GM23338 (cell line): Measurements from ENCODE around the gene MUL1. TPM values are rescaled to one million over a fixed set of nuclear protein-coding genes. Genes with fewer than 3 reads are reported as not detected.
A peak's percentile ranks its signal among the peaks of the same experiment; 100 is the strongest.

Experiments
- ATAC-seq: fragments of 200-7000 bp; cut with Tn5 transposase; 3 replicates; pipeline ENCODE4 v1.9.1; 2020
- DNase-seq: peaks from one replicate; pipeline ENCODE4 v3.0.0-alpha.2; 2015; ENCODE audit warnings: low spot score
- H2AFZ ChIP-seq: fragments of 200-600 bp; sonication (generic); 2 replicates; pipeline ENCODE4 v1.8.0; 2016; ENCODE audit warnings: antibody characterized with exemption, mild to moderate bottlenecking, moderate library complexity
- H3F3A ChIP-seq: fragments of 200-600 bp; sonication (generic); replicated peaks from 2 replicates; pipeline ENCODE4 v1.8.0; 2017; ENCODE audit warnings: antibody characterized with exemption, mixed run types, low read depth
- H3K27ac ChIP-seq: fragments of 200-600 bp; sonication (generic); 2 replicates; pipeline ENCODE4 v1.6.1; 2016; ENCODE audit warnings: low read depth
- H3K27me3 ChIP-seq: fragments of 200-600 bp; sonication (generic); 2 replicates; pipeline ENCODE4 v1.8.0; 2016; ENCODE audit warnings: mild to moderate bottlenecking, mixed run types, moderate library complexity; ENCODE audit not compliant: insufficient read depth
- H3K36me3 ChIP-seq: fragments of 200-600 bp; sonication (generic); 2 replicates; pipeline ENCODE4 v1.8.0; 2016; ENCODE audit warnings: mild to moderate bottlenecking; ENCODE audit not compliant: insufficient read depth
- H3K4me1 ChIP-seq: fragments of 200-600 bp; sonication (generic); 2 replicates; pipeline ENCODE4 v1.8.0; 2016; ENCODE audit warnings: mild to moderate bottlenecking, moderate library complexity; ENCODE audit not compliant: insufficient read depth
- H3K4me2 ChIP-seq: fragments of 200-600 bp; sonication (generic); 2 replicates; pipeline ENCODE4 v1.7.1; 2017; ENCODE audit warnings: mixed run types
- H3K4me3 ChIP-seq: fragments of 200-600 bp; sonication (generic); 2 replicates; pipeline ENCODE4 v1.6.1; 2016; ENCODE audit warnings: mixed run types
- H3K79me2 ChIP-seq: fragments of 200-600 bp; sonication (generic); replicated peaks from 2 replicates; pipeline ENCODE4 v1.8.0; 2017; ENCODE audit warnings: mild to moderate bottlenecking; ENCODE audit not compliant: insufficient read depth
- H3K9me2 ChIP-seq: fragments of 200-600 bp; sonication (generic); 2 replicates; pipeline ENCODE4 v1.8.0; 2017; ENCODE audit not compliant: insufficient read depth
- H4K20me1 ChIP-seq: fragments of 200-600 bp; sonication (generic); replicated peaks from 2 replicates; pipeline ENCODE4 v1.8.0; 2017; ENCODE audit warnings: mild to moderate bottlenecking; ENCODE audit not compliant: insufficient read depth
- H3K27ac Mint-ChIP-seq: 2 replicates; pipeline ENCODE4 v1.8.0; 2020; ENCODE audit warnings: inconsistent platforms, mild to moderate bottlenecking, moderate library complexity, mixed read lengths
- H3K27me3 Mint-ChIP-seq: 3 replicates; pipeline ENCODE4 v1.8.0; 2022; ENCODE audit warnings: low read depth, mild to moderate bottlenecking, moderate library complexity, mixed read lengths, inconsistent platforms; ENCODE audit not compliant: insufficient read depth, poor library complexity
- H3K36me3 Mint-ChIP-seq: 3 replicates; pipeline ENCODE4 v1.8.0; 2021; ENCODE audit warnings: low read depth, mild to moderate bottlenecking, inconsistent platforms, moderate library complexity, mixed read lengths
- H3K4me1 Mint-ChIP-seq: 3 replicates; pipeline ENCODE4 v1.8.0; 2020; ENCODE audit warnings: mild to moderate bottlenecking, inconsistent platforms, mixed read lengths
- H3K4me3 Mint-ChIP-seq: 3 replicates; pipeline ENCODE4 v1.8.0; 2021; ENCODE audit warnings: moderate library complexity, mild to moderate bottlenecking, inconsistent platforms, mixed read lengths
- H3K9me3 Mint-ChIP-seq: 3 replicates; pipeline ENCODE4 v1.8.0; 2020; ENCODE audit warnings: moderate library complexity, mild to moderate bottlenecking, inconsistent platforms, mixed read lengths
- CREB1 ChIP-seq: fragments of 250-450 bp; sonication (Bioruptor Pico); IDR thresholded peaks from 2 replicates; pipeline ENCODE4 v1.5.0; 2020; ENCODE audit warnings: low read depth, mild to moderate bottlenecking, moderate library complexity
- EZH2 ChIP-seq: fragments of 200-600 bp; sonication (generic); IDR thresholded peaks from one replicate; pipeline ENCODE4 v1.8.0; 2017; ENCODE audit warnings: antibody characterized with exemption, mild to moderate bottlenecking, low read depth; ENCODE audit not compliant: unreplicated experiment
- EZH2phosphoT487 ChIP-seq: fragments of 200-600 bp; sonication (generic); IDR thresholded peaks from one replicate; pipeline ENCODE4 v1.8.1; 2018; ENCODE audit warnings: antibody characterized with exemption; ENCODE audit not compliant: unreplicated experiment
- JUNB ChIP-seq: IDR thresholded peaks from one replicate; pipeline ENCODE4 v1.6.1; 2016; ENCODE audit warnings: antibody characterized with exemption; ENCODE audit not compliant: unreplicated experiment
- NANOG ChIP-seq: IDR thresholded peaks from 2 replicates; pipeline ENCODE4 v1.6.1; 2016; ENCODE audit warnings: antibody characterized with exemption, borderline replicate concordance
- POLR2AphosphoS5 ChIP-seq: IDR thresholded peaks from 2 replicates; pipeline ENCODE4 v1.6.1; 2016; ENCODE audit warnings: antibody characterized with exemption, low read depth
- STAT1 ChIP-seq: IDR thresholded peaks from one replicate; pipeline ENCODE4 v1.6.1; 2016; ENCODE audit warnings: antibody characterized with exemption; ENCODE audit not compliant: unreplicated experiment
- ZNF114 ChIP-seq: fragments of 250-450 bp; sonication (Bioruptor Pico); IDR thresholded peaks from 2 replicates; pipeline ENCODE4 v1.5.0; 2020; ENCODE audit warnings: mild to moderate bottlenecking, moderate library complexity
- ZNF331 ChIP-seq: fragments of 250-450 bp; sonication (Bioruptor Pico); IDR thresholded peaks from 2 replicates; pipeline ENCODE4 v1.5.0; 2020; ENCODE audit warnings: low read depth, mild to moderate bottlenecking, moderate library complexity
- polyA plus RNA-seq: library from polyadenylated mRNA; unstranded; fragments of >200 nt; fragmentation: Nextera tagmentation; extraction: Ambion mirVana; gene quantifications from 2 replicates; pipeline ENCODE4 v1.2.1, GENCODE V29; 2016
- total RNA-seq: library from RNA; depleted of rRNA; stranded (reverse); fragments of >200 nt; shearing (Covaris generic); gene quantifications from 2 replicates; pipeline ENCODE4 v1.2.3, GENCODE V29; 2014
- TF ChIP-seq, protein P1 (sequence below): IDR thresholded peaks from 2 replicates; pipeline ENCODE4 v1.6.1; 2016; ENCODE audit warnings: antibody characterized with exemption
- TF ChIP-seq, protein P2 (sequence below): fragments of 250-450 bp; sonication (Bioruptor Pico); IDR thresholded peaks from 2 replicates; pipeline ENCODE4 v1.5.0; 2020; ENCODE audit warnings: mild to moderate bottlenecking, moderate library complexity
- TF ChIP-seq, protein P3 (sequence below), 2 experiments: fragments of 200-600 bp in 1 of 2; sonication (generic) in 1 of 2; conservative IDR thresholded peaks; 2 replicates each; pipeline versions ENCODE4 v1.5.1 to v1.6.1; 2016 to 2017; ENCODE audit warnings: antibody characterized with exemption in 2 of 2, low read depth in 2 of 2, mild to moderate bottlenecking in 2 of 2, moderate library complexity in 1 of 2
- TF ChIP-seq, protein P4 (sequence below): IDR thresholded peaks from one replicate; pipeline ENCODE4 v1.6.1; 2018; ENCODE audit warnings: antibody characterized with exemption; ENCODE audit not compliant: unreplicated experiment

MUL1 gene
- total and polyA plus RNA-seq, 2 experiments from 2014 or later: 8.9 to 26.2 TPM

DNA sequence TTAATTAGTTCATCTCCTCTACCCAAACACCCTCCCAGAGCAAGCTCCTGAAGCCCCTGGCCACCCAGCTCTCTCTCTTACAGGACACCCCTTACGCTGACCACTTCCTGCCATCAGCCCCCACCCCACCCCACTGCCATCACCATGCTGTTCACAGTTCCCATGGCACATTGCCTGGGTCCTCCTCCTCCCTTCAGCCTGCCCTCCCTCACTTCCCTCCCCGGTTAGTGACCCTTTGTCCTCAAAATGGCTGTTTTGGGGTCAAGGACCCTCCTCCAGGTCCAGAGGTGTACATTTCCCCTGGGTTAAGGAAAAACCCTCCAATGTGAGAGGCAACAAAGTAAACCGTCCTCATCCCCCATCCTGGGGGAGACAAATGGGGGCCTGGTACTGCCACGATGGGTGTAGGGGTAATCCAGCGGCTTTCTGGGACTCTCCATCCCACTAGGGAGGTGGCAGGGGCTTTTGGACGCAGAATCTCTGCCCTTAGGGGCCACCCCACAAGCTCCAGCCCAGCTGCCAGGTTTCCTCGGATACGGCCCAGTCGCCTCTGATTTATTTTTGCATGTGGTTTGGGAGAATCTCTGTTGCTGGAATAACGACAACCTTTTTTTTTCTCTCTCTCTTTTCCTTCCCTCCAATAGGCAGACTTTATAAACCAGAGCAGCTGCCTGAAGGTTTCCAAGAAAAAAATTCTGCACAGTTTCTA lies 30.4 kb downstream of the MUL1 start:
- peak overlapping the region; percentile 69; the same call in 1 of the 2 replicates for H2AFZ ChIP-seq
- H4K20me1 ChIP-seq: no peaks in the 10 kb centered on the region
- TF ChIP-seq CREB1 (CRISPR knock-in tag) (no peak), JUNB (no peak), ZNF331 (CRISPR knock-in tag) (no peak), EZH2 (no peak), POLR2AphosphoS5 (no peak), ZNF114 (CRISPR knock-in tag) (no peak), EZH2phosphoT487 (no peak), STAT1 (no peak), NANOG (no peak)
- TF ChIP-seq, protein P1, sequence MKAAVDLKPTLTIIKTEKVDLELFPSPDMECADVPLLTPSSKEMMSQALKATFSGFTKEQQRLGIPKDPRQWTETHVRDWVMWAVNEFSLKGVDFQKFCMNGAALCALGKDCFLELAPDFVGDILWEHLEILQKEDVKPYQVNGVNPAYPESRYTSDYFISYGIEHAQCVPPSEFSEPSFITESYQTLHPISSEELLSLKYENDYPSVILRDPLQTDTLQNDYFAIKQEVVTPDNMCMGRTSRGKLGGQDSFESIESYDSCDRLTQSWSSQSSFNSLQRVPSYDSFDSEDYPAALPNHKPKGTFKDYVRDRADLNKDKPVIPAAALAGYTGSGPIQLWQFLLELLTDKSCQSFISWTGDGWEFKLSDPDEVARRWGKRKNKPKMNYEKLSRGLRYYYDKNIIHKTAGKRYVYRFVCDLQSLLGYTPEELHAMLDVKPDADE: no peak
- TF ChIP-seq, protein P2, sequence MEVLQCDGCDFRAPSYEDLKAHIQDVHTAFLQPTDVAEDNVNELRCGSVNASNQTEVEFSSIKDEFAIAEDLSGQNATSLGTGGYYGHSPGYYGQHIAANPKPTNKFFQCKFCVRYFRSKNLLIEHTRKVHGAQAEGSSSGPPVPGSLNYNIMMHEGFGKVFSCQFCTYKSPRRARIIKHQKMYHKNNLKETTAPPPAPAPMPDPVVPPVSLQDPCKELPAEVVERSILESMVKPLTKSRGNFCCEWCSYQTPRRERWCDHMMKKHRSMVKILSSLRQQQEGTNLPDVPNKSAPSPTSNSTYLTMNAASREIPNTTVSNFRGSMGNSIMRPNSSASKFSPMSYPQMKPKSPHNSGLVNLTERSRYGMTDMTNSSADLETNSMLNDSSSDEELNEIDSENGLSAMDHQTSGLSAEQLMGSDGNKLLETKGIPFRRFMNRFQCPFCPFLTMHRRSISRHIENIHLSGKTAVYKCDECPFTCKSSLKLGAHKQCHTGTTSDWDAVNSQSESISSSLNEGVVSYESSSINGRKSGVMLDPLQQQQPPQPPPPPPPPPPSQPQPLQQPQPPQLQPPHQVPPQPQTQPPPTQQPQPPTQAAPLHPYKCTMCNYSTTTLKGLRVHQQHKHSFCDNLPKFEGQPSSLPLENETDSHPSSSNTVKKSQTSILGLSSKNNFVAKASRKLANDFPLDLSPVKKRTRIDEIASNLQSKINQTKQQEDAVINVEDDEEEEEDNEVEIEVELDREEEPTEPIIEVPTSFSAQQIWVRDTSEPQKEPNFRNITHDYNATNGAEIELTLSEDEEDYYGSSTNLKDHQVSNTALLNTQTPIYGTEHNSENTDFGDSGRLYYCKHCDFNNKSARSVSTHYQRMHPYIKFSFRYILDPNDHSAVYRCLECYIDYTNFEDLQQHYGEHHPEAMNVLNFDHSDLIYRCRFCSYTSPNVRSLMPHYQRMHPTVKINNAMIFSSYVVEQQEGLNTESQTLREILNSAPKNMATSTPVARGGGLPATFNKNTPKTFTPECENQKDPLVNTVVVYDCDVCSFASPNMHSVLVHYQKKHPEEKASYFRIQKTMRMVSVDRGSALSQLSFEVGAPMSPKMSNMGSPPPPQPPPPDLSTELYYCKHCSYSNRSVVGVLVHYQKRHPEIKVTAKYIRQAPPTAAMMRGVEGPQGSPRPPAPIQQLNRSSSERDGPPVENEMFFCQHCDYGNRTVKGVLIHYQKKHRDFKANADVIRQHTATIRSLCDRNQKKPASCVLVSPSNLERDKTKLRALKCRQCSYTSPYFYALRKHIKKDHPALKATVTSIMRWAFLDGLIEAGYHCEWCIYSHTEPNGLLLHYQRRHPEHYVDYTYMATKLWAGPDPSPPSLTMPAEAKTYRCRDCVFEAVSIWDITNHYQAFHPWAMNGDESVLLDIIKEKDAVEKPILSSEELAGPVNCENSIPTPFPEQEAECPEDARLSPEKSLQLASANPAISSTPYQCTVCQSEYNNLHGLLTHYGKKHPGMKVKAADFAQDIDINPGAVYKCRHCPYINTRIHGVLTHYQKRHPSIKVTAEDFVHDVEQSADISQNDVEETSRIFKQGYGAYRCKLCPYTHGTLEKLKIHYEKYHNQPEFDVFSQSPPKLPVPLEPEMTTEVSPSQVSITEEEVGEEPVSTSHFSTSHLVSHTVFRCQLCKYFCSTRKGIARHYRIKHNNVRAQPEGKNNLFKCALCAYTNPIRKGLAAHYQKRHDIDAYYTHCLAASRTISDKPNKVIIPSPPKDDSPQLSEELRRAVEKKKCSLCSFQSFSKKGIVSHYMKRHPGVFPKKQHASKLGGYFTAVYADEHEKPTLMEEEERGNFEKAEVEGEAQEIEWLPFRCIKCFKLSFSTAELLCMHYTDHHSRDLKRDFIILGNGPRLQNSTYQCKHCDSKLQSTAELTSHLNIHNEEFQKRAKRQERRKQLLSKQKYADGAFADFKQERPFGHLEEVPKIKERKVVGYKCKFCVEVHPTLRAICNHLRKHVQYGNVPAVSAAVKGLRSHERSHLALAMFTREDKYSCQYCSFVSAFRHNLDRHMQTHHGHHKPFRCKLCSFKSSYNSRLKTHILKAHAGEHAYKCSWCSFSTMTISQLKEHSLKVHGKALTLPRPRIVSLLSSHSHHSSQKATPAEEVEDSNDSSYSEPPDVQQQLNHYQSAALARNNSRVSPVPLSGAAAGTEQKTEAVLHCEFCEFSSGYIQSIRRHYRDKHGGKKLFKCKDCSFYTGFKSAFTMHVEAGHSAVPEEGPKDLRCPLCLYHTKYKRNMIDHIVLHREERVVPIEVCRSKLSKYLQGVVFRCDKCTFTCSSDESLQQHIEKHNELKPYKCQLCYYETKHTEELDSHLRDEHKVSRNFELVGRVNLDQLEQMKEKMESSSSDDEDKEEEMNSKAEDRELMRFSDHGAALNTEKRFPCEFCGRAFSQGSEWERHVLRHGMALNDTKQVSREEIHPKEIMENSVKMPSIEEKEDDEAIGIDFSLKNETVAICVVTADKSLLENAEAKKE (CRISPR knock-in tag): no peak
- TF ChIP-seq, protein P3, sequence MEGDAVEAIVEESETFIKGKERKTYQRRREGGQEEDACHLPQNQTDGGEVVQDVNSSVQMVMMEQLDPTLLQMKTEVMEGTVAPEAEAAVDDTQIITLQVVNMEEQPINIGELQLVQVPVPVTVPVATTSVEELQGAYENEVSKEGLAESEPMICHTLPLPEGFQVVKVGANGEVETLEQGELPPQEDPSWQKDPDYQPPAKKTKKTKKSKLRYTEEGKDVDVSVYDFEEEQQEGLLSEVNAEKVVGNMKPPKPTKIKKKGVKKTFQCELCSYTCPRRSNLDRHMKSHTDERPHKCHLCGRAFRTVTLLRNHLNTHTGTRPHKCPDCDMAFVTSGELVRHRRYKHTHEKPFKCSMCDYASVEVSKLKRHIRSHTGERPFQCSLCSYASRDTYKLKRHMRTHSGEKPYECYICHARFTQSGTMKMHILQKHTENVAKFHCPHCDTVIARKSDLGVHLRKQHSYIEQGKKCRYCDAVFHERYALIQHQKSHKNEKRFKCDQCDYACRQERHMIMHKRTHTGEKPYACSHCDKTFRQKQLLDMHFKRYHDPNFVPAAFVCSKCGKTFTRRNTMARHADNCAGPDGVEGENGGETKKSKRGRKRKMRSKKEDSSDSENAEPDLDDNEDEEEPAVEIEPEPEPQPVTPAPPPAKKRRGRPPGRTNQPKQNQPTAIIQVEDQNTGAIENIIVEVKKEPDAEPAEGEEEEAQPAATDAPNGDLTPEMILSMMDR (conservative IDR thresholded peaks at IDR 0.05; ENCODE audit: low read depth in 2 of 2): no peak
- TF ChIP-seq, protein P4, sequence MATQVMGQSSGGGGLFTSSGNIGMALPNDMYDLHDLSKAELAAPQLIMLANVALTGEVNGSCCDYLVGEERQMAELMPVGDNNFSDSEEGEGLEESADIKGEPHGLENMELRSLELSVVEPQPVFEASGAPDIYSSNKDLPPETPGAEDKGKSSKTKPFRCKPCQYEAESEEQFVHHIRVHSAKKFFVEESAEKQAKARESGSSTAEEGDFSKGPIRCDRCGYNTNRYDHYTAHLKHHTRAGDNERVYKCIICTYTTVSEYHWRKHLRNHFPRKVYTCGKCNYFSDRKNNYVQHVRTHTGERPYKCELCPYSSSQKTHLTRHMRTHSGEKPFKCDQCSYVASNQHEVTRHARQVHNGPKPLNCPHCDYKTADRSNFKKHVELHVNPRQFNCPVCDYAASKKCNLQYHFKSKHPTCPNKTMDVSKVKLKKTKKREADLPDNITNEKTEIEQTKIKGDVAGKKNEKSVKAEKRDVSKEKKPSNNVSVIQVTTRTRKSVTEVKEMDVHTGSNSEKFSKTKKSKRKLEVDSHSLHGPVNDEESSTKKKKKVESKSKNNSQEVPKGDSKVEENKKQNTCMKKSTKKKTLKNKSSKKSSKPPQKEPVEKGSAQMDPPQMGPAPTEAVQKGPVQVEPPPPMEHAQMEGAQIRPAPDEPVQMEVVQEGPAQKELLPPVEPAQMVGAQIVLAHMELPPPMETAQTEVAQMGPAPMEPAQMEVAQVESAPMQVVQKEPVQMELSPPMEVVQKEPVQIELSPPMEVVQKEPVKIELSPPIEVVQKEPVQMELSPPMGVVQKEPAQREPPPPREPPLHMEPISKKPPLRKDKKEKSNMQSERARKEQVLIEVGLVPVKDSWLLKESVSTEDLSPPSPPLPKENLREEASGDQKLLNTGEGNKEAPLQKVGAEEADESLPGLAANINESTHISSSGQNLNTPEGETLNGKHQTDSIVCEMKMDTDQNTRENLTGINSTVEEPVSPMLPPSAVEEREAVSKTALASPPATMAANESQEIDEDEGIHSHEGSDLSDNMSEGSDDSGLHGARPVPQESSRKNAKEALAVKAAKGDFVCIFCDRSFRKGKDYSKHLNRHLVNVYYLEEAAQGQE: no peak
- Mint-ChIP-seq H3K4me3 (no peak overlapping the region), H3K9me3 (no peaks in the 10 kb centered on the region), H3K27ac (no peak overlapping the region), H3K4me1 (peaks cover 56% of the 10 kb centered on the region), H3K36me3 (no peaks in the 10 kb centered on the region), H3K27me3 (peaks cover 24% of the 10 kb centered on the region)
- no peaks in the 10 kb centered on the region for H3K36me3 ChIP-seq
- ATAC-seq: no peak
- no peaks in the 10 kb centered on the region for H3K9me2 ChIP-seq
- no peak overlapping the region for H3K4me3 ChIP-seq
- peaks cover 46% of the 10 kb centered on the region for H3K4me1 ChIP-seq
- peaks cover 44% of the 10 kb centered on the region for H3K27me3 ChIP-seq
- H3K79me2 ChIP-seq: no peaks in the 10 kb centered on the region
- peak overlapping the region; percentile 84 for H3K4me2 ChIP-seq
- no peak overlapping the region for H3K27ac ChIP-seq
- no peaks in the 10 kb centered on the region for H3F3A ChIP-seq
- no peak for DNase-seq
